AG04449 (cell line): ENCODE data around the gene CHRNB1.

Experiments used
- CTCF ChIA-PET: fragments of 350-600 bp; formaldehyde crosslinking; extraction: SDS; loops from one replicate; lab custom pipeline; 2021; ENCODE audit warnings: antibody characterized with exemption; lab: Yijun Ruan, JAX
- POLR2A ChIA-PET: fragments of 400-600, 350-600 bp; formaldehyde crosslinking; extraction: SDS; loops from one replicate; lab custom pipeline; 2020; ENCODE audit warnings: antibody characterized with exemption, inconsistent platforms; lab: Yijun Ruan, JAX
- DNase-seq: peaks from one replicate; pipeline ENCODE4 v3.0.0-alpha.2; 2010; ENCODE audit warnings: low read depth, low spot score
- H3K4me3 ChIP-seq: 2 replicates; pipeline ENCODE4 v1.5.1; 2011; ENCODE audit warnings: low read depth, mild to moderate bottlenecking, control low read depth, low read length
- TF ChIP-seq, protein P1 (sequence below): IDR thresholded peaks from one replicate; pipeline ENCODE4 v1.5.1; 2011; ENCODE audit warnings: mild to moderate bottlenecking, moderate library complexity, low read length, control low read depth, inconsistent platforms; ENCODE audit not compliant: insufficient read depth; ENCODE audit errors: missing control alignments

The CHRNB1 gene

GRCh38 chr17:7413346-7413985 is 31.4 kb upstream of the CHRNB1 start:
- CTCF ChIA-PET = interaction anchor here (0.8 to 1.9 kb wide), 6 partner anchors 9 to 147 kb away, joined by 3 to 5 read pairs (median 3); no protein-coding TSS in a partner anchor
- DNase-seq = no peak
- POLR2A ChIA-PET = interaction anchor here (1.5 to 1.9 kb wide), 2 partner anchors 9 to 23 kb away, joined by 4 to 11 read pairs; partner anchors contain the start of gene TMEM256
- H3K4me3 ChIP-seq = no peak overlapping the region
- TF ChIP-seq, protein P1, sequence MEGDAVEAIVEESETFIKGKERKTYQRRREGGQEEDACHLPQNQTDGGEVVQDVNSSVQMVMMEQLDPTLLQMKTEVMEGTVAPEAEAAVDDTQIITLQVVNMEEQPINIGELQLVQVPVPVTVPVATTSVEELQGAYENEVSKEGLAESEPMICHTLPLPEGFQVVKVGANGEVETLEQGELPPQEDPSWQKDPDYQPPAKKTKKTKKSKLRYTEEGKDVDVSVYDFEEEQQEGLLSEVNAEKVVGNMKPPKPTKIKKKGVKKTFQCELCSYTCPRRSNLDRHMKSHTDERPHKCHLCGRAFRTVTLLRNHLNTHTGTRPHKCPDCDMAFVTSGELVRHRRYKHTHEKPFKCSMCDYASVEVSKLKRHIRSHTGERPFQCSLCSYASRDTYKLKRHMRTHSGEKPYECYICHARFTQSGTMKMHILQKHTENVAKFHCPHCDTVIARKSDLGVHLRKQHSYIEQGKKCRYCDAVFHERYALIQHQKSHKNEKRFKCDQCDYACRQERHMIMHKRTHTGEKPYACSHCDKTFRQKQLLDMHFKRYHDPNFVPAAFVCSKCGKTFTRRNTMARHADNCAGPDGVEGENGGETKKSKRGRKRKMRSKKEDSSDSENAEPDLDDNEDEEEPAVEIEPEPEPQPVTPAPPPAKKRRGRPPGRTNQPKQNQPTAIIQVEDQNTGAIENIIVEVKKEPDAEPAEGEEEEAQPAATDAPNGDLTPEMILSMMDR = no peak

- CTCF ChIA-PET = interaction anchor here (1.9 kb wide), 1 partner anchor 22 kb away, joined by 5 read pairs; no protein-coding TSS in a partner anchor
- POLR2A ChIA-PET = no interaction called here
- H3K4me3 ChIP-seq = no peak overlapping the region
- TF ChIP-seq, protein P1 = no peak
- DNase-seq = no peak
Measured at GRCh38 chr17:7414837-7415236, 30.0 kb upstream of the CHRNB1 start.

GRCh38 chr17:7415784-7416183 is 29.1 kb upstream of the CHRNB1 start:
- POLR2A ChIA-PET = no interaction called here
- TF ChIP-seq, protein P1 = no peak
- H3K4me3 ChIP-seq = no peak overlapping the region
- DNase-seq = no peak
- CTCF ChIA-PET = no interaction called here

DNA sequence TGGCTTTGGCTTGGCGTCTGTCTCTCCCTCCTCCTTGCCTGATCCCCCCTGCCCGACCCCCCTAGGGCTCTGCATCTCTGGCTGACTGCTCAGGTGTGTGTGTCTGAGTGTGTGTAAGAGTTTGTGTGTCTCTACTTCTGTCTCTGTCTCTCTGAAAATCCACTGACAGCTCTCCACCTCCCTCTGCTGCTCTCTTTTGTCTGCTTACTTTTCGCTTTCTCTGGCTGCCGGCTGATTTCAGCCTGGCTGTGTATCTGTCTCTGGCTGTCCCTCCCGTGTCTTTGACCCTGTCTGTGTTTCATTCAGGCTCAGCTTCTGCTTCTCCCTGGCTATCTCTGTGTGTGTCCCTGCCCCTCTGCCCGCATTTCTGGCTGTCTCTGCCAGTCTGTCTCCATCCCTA is 28.5 kb upstream of the CHRNB1 start:
- no peak for DNase-seq
- TF ChIP-seq, protein P1 = no peak
- CTCF ChIA-PET = no interaction called here
- H3K4me3 ChIP-seq = no peak overlapping the region
- POLR2A ChIA-PET = no interaction called here

- ChIA-PET POLR2A (interaction anchor here (0.7 kb wide), 1 partner anchor 13 kb away, joined by 4 read pairs; the partner anchor contains the start of gene TMEM256), CTCF (no interaction called here)
- TF ChIP-seq, protein P1 = no peak
- DNase-seq = no peak
- H3K4me3 ChIP-seq = no peak overlapping the region
Measured at GRCh38 chr17:7417056-7417655, 27.7 kb upstream of the CHRNB1 start.

DNA sequence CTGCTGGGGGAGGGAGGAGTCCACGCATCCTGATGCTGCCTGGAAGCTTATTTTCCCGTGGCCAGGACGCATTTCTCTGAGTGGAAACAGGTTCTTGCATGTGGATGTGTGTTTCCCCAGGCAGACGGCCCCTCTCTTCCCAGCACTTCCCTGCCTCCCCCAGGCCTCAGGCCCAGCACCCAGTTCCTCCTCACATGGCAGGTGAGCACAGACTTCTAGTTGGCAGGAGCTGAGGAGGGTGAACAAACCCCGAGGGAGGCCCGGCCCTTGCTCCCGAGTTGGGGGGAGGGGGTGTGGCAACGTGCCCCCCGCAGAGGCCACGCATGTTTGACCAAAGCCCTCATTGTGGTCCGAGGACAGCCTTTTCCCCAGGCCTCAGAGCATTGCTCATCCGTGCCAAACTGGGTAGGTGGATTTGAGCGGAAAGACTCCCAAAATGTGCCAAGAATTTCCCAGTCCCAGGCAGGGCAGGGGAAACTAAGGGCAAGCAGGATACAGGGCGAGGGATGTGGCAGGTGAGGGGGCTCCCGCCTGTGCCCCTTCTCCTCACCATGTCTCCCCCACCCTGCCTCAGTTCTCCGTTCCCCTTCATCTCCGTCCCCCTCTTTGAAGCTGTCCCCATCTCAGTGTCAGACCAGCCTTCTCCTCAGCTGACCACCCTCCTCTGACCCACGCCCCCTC is 26.2 kb upstream of the CHRNB1 start:
- no peak overlapping the region for H3K4me3 ChIP-seq
- ChIA-PET POLR2A (no interaction called here), CTCF (interaction anchor here (0.8 to 1.0 kb wide), 2 partner anchors 97 to 142 kb away, joined by 3 read pairs; no protein-coding TSS in a partner anchor)
- no peak for DNase-seq
- TF ChIP-seq, protein P1 = no peak
